ENCODE measurements around the gene LRRC66. TPM values are rescaled to one million over a fixed set of nuclear protein-coding genes. Genes with fewer than 3 reads are reported as not detected.

Gene LRRC66
- total RNA-seq, 1 experiment from 2014 or later, result 0.37 TPM

DNA sequence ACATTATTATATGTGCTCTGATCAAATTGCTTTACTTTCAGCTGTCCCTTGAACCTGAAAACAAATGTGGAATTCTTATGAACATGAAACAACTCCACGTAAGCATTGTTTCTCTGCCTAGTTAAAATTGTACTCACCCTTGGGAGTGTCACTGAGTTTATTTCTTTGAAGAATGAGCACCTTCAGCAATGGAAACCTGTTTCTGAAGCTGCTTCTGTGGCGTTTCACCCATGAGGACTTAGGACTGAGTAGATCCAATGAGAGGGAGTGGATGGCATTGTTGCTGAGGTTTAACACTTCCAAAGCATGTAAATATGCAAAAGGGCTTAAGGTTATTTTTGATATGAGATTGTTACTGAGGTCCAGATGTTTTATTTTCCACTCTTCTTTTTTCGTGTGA is 3.2 kb downstream of the LRRC66 start:
- Mint-ChIP-seq H3K36me3 (ENCODE audit: insufficient read depth, unreplicated experiment) (peaks cover 7% of the 10 kb centered on the region), H3K4me3 (ENCODE audit: unreplicated experiment) (no peak overlapping the region), H3K9me3 (ENCODE audit: unreplicated experiment) (no peaks in the 10 kb centered on the region), H3K4me1 (ENCODE audit: insufficient read depth, unreplicated experiment) (peaks cover 8% of the 10 kb centered on the region), H3K27me3 (ENCODE audit: insufficient read depth, unreplicated experiment) (no peaks in the 10 kb centered on the region), H3K27ac (ENCODE audit: low read depth, unreplicated experiment) (no peak overlapping the region)
- ChIA-PET POLR2A (no interaction called here), CTCF (interaction anchor here (1.2 kb wide), 1 partner anchor 121 kb away, joined by 5 read pairs; no protein-coding TSS in a partner anchor)
- no peak for TF ChIP-seq CTCF (IDR thresholded peaks at IDR 0.05; ENCODE audit: unreplicated experiment)
- no peak for DNase-seq (ENCODE audit: unreplicated experiment)
- BruUV-seq (replicated peaks), result no TSS peak
- intact Hi-C loops (cut with micrococcal nuclease), result no loop called here

- CTCF ChIA-PET, result interaction anchor here (0.8 to 2.7 kb wide), 5 partner anchors 18 to 185 kb away, joined by 3 to 11 read pairs (median 3); no protein-coding TSS in a partner anchor
- Mint-ChIP-seq H3K36me3 (ENCODE audit: insufficient read depth, unreplicated experiment) (no peaks in the 10 kb centered on the region), H3K9me3 (ENCODE audit: unreplicated experiment) (no peaks in the 10 kb centered on the region), H3K4me3 (ENCODE audit: unreplicated experiment) (no peak overlapping the region), H3K4me1 (ENCODE audit: insufficient read depth, unreplicated experiment) (peaks cover 7% of the 10 kb centered on the region), H3K27me3 (ENCODE audit: insufficient read depth, unreplicated experiment) (no peaks in the 10 kb centered on the region), H3K27ac (ENCODE audit: low read depth, unreplicated experiment) (no peak overlapping the region)
- DNase-seq (ENCODE audit: unreplicated experiment), result peak; percentile 6
- peak; percentile 12 for TF ChIP-seq CTCF (IDR thresholded peaks at IDR 0.05; ENCODE audit: unreplicated experiment)
- intact Hi-C loops (cut with micrococcal nuclease), result no loop called here
- POLR2A ChIA-PET, result interaction anchor here (1.0 kb wide), 1 partner anchor 52 kb away, joined by 3 read pairs; no protein-coding TSS in a partner anchor
- BruUV-seq (replicated peaks), result no TSS peak
Measured at GRCh38 chr4:52015366-52015765, 4.8 kb downstream of the LRRC66 start.

DNA sequence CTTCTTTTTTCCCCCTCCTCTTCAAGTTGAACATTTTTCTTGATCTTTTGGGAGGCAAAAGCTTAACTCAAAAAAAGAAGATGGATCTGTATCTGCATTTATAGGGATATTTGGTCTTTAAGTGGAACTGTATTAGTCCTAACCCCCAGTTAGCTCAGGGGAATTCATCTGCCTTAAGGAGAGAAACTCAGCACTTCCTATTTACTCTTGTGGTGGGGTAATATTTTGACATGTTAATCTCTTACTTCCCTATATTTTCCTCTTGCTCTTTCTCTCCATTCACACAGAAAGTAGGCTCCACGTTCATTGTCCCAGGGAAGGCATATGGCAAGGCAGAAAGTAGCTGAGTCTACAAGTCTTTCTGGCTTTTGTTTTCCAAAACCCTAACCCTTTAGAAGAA is 5.3 kb downstream of the LRRC66 start:
- intact Hi-C loops (cut with micrococcal nuclease), result no loop called here
- Mint-ChIP-seq H3K36me3 (ENCODE audit: insufficient read depth, unreplicated experiment) (no peaks in the 10 kb centered on the region), H3K27me3 (ENCODE audit: insufficient read depth, unreplicated experiment) (no peaks in the 10 kb centered on the region), H3K4me3 (ENCODE audit: unreplicated experiment) (no peak overlapping the region), H3K4me1 (ENCODE audit: insufficient read depth, unreplicated experiment) (peaks cover 3% of the 10 kb centered on the region), H3K9me3 (ENCODE audit: unreplicated experiment) (no peaks in the 10 kb centered on the region), H3K27ac (ENCODE audit: low read depth, unreplicated experiment) (no peak overlapping the region)
- no TSS peak for BruUV-seq (replicated peaks)
- no peak for TF ChIP-seq CTCF (IDR thresholded peaks at IDR 0.05; ENCODE audit: unreplicated experiment)
- DNase-seq (ENCODE audit: unreplicated experiment), result no peak
- POLR2A ChIA-PET, result interaction anchor here (1.0 kb wide), 1 partner anchor 52 kb away, joined by 3 read pairs; no protein-coding TSS in a partner anchor
- CTCF ChIA-PET, result interaction anchor here (0.5 to 2.7 kb wide), 7 partner anchors 17 to 184 kb away, joined by 3 to 11 read pairs (median 3); no protein-coding TSS in a partner anchor

DNA sequence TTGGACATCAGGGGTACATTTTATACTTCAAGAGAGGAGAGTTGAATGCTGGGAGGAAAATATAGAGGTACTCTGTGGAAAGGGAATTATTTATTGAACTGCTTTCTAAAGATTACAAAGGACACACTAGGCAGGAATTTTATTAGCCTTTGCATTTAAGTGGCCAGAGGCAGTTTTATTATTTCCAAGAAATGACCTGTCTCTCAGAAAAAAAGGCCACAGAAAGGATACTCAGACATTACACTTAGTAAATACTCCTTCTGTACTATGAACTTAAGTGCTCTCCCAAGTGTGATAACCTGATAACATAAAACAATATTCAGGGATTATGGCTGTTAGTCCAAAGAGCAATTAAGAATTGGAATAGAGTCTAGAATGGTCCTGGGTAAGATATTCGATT is 7.5 kb downstream of the LRRC66 start:
- intact Hi-C loops (cut with micrococcal nuclease), result no loop called here
- peak overlapping the region; percentile 22 for H3K27ac Mint-ChIP-seq (ENCODE audit: low read depth, unreplicated experiment)

More for the DNA sequence above, 7.5 kb downstream of the LRRC66 start:
- no peak for TF ChIP-seq CTCF (IDR thresholded peaks at IDR 0.05; ENCODE audit: unreplicated experiment)
- no peak for DNase-seq (ENCODE audit: unreplicated experiment)
- H3K4me3 Mint-ChIP-seq (ENCODE audit: unreplicated experiment), result no peak overlapping the region
- POLR2A ChIA-PET, result no interaction called here
- H3K27me3 Mint-ChIP-seq (ENCODE audit: insufficient read depth, unreplicated experiment), result no peaks in the 10 kb centered on the region
- BruUV-seq (replicated peaks), result no TSS peak
- no peaks in the 10 kb centered on the region for H3K9me3 Mint-ChIP-seq (ENCODE audit: unreplicated experiment)
- no peaks in the 10 kb centered on the region for H3K36me3 Mint-ChIP-seq (ENCODE audit: insufficient read depth, unreplicated experiment)
- H3K4me1 Mint-ChIP-seq (ENCODE audit: insufficient read depth, unreplicated experiment), result no peaks in the 10 kb centered on the region
- CTCF ChIA-PET, result no interaction called here
